ENCODE measurements around the gene TIMM17B.

TIMM17B gene

GRCh38 chrX:48852857-48853256 lies 44.7 kb downstream of the TIMM17B start:
- TF ChIP-seq CTCF (IDR thresholded peaks at IDR 0.05; ENCODE audit: low read depth, low read length) = no peak
- no peak overlapping the region for H3K4me3 ChIP-seq (replicated peaks in 1 of 2; ENCODE audit: low read depth in 2 of 2, low read length in 2 of 2)
- DNase-seq (ENCODE audit: low read depth in 2 of 2) = no peak

- no peak for TF ChIP-seq CTCF (IDR thresholded peaks at IDR 0.05; ENCODE audit: low read depth, low read length)
- H3K4me3 ChIP-seq (replicated peaks in 1 of 2; ENCODE audit: low read depth in 2 of 2, low read length in 2 of 2) = no peak overlapping the region
- DNase-seq (ENCODE audit: low read depth in 2 of 2) = no peak
Observed at GRCh38 chrX:48848847-48849246, 48.7 kb downstream of the TIMM17B start.

Measured in cardiac fibroblast (primary cell).